Activated CD4-positive, CD25-positive, alpha-beta regulatory T cell treated with anti-CD3 and anti-CD28 coated beads, Interleukin-2, amount 50 U/mL, for 16 hours (primary cell): Measurements from ENCODE around the gene TRIM4.
"Not testable (repeated sequence)": the region's sequence is repeated elsewhere in the genome, so short reads cannot be mapped to it uniquely, and the experiment has no call there.

Source experiments
- DNase-seq: peaks from one replicate; pipeline ENCODE4 v3.0.0-alpha.2; 2020; ENCODE audit warnings: low read depth, low spot score

TRIM4 gene

GRCh38 chr7:99919814-99920112 lies 433 bp upstream of the TRIM4 start:
- no peak for DNase-seq

DNA sequence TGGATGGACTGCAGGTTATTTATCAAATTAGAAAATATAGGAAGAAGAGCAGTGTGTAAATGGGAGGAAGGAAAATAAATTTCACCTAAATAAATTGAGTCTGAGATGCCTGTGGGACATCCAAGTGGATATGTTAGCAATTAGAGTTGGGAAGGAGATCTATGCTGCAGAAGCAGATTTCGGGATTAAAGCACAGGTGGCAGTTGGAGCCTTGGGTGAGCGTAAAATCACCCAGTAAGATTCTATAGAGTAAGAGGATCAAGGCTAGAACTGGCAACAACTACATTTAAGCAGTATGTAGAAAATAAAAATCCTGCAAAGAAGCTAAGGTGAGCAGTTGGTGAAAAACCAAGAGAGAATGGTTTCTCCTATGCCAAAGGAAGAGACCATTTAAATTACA lies 8.4 kb downstream of the TRIM4 start:
- DNase-seq = no peak

- DNase-seq = no peak
Measured at GRCh38 chr7:99901581-99901980, 17.7 kb downstream of the TRIM4 start.

DNA sequence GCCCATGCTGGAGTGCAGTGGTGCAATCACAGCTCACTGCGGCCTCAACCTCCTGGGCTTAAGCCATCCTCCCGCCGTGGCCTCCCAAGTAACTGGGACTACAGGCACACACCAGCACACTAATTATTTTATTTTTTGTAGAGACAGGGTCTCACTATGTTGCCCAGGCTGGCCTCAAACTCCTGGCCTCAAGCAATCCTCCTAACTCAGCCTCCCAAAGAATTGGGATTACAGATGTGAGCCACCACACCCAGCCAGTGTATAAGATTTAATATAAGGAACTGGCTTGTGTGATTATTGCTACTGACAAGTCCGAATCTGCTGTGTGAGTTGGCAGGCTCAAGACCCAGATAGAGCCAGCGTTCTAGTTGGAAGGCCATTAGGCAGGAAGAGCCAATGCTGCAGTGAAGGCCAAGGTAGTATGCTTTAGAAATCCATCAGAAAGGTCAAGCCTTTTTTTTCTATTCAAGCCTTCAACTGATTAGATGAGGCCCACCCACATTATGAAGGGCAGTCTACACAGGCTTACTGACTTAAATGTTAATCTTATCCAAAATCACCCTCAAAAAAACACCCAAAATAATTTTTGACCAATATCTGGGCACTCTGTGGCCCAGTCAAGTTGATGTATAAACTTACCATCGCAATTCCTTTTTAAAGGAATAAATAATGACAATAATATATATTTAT lies 19.4 kb downstream of the TRIM4 start:
- no peak for DNase-seq

DNA sequence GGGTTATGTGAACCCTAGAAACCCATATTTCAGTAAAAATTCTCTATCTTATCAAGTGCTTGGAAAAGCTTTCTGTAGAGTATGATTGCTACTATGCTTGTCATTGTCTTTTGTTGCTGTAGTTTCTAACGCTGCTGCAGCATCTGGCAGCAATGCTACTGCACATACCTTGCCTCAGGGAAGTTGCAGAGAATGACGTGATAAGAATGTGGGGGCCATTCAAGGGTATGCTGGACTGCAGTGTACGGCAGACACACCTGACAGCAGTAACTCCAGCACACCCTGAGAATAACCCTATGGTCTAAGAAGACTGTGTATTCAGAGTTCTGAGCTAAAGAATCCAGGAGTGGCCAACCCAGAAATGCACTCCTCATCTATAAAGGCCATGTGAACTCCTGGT lies 20.5 kb downstream of the TRIM4 start:
- DNase-seq = no peak

DNA sequence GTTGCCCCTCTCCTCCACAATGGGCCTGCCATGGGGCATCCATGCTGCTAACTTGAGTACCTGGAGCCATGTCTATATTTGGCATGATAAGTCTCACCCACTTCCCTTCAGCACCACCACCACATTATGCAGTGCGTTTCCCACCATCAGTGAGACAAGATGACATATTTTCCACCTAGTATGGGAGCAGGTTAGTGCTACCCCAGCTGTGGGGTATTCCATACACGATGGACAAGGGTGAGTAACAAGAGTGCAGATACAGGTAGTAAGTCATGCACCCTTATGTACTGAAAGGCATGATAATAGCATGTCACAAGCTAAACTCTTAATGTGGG lies 21.3 kb downstream of the TRIM4 start:
- no peak for DNase-seq

GRCh38 chr7:99897322-99898022 lies 21.9 kb downstream of the TRIM4 start:
- DNase-seq = no peak

GRCh38 chr7:99894738-99895137 lies 24.6 kb downstream of the TRIM4 start:
- no peak for DNase-seq

GRCh38 chr7:99893280-99893679 lies 26.1 kb downstream of the TRIM4 start:
- DNase-seq = no peak

DNA sequence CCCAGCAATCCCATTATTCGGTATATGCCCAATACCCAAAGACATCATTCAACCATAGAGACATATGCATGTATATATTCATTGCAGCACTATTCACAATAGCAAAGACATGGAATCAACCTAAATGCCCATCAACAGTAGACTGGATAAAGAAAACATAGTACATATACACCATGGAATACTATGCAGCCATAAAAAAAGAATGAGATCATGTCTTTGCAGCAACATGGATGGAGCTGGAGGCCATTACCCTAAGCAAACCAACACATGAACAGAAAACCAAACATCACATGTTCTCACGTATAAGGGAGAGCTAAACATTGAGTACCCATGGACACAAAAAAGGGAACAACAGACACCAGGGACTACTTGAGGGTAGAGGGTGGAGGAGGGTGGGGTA lies 29.0 kb downstream of the TRIM4 start:
- not testable (repeated sequence) for DNase-seq

DNA sequence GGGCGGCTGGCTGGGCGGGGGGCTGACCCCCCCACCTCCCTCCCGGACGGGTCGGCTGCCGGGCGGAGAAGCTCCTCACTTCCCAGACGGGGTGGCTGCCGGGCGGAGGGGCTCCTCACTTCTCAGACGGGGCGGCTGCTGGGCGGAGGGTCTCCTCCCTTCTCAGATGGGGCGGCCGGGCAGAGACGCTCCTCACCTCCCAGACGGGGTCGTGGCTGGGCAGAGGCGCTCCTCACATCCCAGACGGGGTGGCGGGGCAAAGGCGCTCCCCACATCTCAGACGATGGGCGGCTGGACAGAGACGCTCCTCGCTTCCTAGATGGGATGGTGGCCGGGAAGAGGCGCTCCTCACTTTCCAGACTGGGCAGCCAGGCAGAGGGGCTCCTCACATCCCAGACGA lies 31.0 kb downstream of the TRIM4 start:
- not testable (repeated sequence) for DNase-seq

DNA sequence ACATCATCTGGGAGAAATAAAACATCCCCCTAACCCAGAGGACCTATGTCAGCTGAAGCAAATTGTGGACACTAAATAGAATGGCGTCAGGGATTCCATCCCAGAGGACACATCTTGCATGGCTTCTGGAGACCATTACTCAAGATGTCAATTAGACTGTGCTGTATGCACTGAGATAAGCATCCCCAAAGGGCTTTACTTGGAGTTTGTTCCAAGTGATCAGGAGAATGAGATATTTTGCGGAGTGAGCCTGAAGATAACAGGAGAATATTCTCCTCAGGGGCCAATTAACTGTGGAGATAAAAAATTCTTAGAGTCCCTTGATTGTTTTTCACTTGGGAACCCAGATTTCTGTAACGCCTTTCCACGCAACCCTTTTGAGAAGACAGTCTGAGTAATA lies 38.0 kb downstream of the TRIM4 start:
- no peak for DNase-seq

- no peak for DNase-seq
Measured at GRCh38 chr7:99876933-99877332, 42.4 kb downstream of the TRIM4 start, which contains the start of gene OR2AE1. OR2AE1 (minus strand) TSS chr7:99877033; CDS start chr7:99877033, 0 bp downstream.

- no peak for DNase-seq
Measured at GRCh38 chr7:99876491-99876890, 42.8 kb downstream of the TRIM4 start.

- DNase-seq = no peak
Measured at GRCh38 chr7:99868246-99868645, 51.1 kb downstream of the TRIM4 start.

DNA sequence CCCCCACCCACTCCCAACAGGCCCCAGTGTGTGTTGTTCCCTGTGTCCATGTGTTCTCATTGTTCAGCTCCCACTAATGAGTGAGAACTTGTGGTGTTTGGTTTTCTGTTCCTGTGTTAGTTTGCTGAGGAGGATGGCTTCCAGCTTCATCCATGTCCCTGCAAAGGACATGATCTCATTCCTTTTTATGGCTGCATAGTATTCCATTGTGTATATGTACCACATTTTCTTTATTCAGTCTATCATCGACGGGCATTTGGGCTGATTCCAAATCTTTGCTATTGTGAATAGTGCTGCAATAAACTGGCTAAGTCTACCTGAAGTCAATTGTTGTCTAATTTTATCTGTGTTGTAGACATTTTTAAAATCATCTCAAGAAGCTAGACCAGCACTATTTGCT lies 51.9 kb downstream of the TRIM4 start:
- not testable (repeated sequence) for DNase-seq

DNA sequence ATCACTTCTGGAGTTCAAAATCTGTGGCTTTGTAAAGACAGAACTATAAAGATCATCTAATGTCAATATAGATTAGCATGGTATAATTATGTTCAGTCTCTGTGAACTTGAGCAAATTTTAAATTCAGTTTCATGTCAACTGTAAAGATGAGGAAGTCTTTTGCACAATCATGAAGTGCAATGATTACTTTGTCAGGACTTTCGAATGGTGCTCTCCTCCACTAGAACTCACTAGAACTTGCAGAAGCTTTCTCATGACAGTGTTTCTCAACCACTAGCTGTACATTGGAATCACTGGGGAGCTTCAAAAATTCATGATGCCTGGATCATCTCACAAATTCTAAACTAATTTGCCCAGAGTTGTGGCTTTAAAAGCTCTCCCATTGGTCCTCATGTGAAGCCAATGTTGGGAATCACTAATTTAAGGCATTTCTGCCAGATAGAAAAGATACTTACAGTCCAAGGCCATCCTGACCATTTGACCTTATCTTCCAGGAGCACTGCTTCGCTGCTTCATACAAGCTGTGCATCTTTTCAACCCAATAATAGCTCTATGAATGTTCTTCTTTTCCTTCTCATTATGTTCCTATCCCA lies 55.4 kb downstream of the TRIM4 start:
- no peak for DNase-seq

DNA sequence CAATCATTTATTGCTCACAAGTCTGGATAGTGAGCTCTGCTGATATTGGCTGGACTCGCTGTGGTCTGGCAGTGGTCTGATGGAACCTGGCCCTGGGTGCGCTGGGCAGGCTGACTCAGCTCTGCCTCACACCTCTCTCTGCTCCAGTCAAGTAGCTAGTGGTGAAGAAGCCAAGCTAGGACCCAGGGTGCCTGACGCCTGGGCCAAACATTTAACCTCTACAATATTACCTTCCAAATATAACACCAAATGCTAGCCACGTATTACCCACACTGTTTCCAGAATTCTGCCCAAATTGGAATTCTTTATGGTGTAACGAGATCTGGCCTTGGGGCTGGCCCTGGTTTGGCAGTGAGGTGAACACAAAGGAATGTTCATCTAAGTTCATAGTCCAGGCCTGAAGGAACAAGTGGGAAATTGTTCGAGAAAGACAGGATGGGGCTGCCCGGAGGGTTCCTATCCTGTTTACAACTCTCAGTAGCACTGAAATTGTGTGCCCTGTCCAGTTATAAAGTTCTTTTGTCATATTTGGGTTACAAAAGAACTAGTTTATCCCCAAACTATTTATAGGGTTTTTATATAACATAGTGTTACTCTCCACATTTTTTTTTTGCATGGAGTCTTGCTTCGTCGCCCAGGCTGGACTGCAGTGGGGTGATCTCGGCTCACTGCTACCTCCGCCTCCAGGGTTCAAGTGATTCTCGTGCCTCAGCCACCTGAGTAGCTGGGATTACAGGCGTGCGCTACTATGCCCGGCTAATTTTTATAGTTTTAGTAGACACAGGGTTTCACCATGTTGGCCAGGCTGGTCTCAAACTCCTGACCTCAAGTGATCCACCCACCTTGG lies 58.8 kb downstream of the TRIM4 start:
- no peak for DNase-seq

- DNase-seq = no peak
Measured at GRCh38 chr7:99855236-99855635, 64.1 kb downstream of the TRIM4 start.

- DNase-seq = no peak
Measured at GRCh38 chr7:99848420-99849216, 70.7 kb downstream of the TRIM4 start.

GRCh38 chr7:99844328-99844727 lies 75.0 kb downstream of the TRIM4 start:
- no peak for DNase-seq

DNA sequence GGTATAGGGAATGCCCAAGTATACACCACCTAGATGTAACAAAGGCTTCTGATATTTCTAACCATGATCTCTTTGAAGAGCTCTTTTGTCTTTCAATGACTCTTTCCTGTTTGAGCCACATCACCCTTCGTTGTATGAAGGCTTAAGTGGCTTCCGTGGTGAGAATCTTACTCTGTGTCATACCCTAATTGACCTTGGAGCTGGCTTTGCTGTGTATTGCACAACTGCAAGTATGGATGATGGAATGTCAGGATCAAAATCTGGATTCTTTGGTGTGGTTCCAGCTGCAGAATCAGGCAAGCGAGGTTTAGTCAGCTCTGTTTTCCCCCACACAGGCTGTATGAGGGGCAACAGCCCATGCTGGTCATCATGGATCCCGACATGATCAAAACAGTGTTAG lies 75.5 kb downstream of the TRIM4 start:
- no peak for DNase-seq
